Right kidney (tissue), 9 donors: ENCODE data around the gene ACSM5.

ENCODE experiments used
- DNase-seq: peaks from one replicate; pipeline ENCODE4 v3.0.0-alpha.2; 2016
- long read RNA-seq, 8 donors: transcript quantifications; one replicate each; lab custom pipeline, GENCODE V29; 2026

The ACSM5 gene, protein sequence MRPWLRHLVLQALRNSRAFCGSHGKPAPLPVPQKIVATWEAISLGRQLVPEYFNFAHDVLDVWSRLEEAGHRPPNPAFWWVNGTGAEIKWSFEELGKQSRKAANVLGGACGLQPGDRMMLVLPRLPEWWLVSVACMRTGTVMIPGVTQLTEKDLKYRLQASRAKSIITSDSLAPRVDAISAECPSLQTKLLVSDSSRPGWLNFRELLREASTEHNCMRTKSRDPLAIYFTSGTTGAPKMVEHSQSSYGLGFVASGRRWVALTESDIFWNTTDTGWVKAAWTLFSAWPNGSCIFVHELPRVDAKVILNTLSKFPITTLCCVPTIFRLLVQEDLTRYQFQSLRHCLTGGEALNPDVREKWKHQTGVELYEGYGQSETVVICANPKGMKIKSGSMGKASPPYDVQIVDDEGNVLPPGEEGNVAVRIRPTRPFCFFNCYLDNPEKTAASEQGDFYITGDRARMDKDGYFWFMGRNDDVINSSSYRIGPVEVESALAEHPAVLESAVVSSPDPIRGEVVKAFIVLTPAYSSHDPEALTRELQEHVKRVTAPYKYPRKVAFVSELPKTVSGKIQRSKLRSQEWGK
- long read RNA-seq, donor 1, partial matches to known transcripts = 0 of 2 reads
- long read RNA-seq, donor 1, other reads (novel, unspliced or antisense) = 0 of 2 reads
- long read RNA-seq, donor 2, partial matches to known transcripts = 0 of 1 reads
- long read RNA-seq, donor 2, other reads (novel, unspliced or antisense) = 0 of 1 reads
- long read RNA-seq, donor 3 = 0 reads
- long read RNA-seq, donor 4, partial matches to known transcripts = 0 of 3 reads
- long read RNA-seq, donor 4, other reads (novel, unspliced or antisense) = 0 of 3 reads
- long read RNA-seq, donor 5, partial matches to known transcripts = 0 of 5 reads
- long read RNA-seq, donor 5, other reads (novel, unspliced or antisense) = 0 of 5 reads
- long read RNA-seq, donor 6, partial matches to known transcripts = 0 of 5 reads
- long read RNA-seq, donor 6, other reads (novel, unspliced or antisense) = 0 of 5 reads
- long read RNA-seq, donor 7 = 0 reads
- long read RNA-seq, donor 8, partial matches to known transcripts = 0 of 1 reads
- long read RNA-seq, donor 8, other reads (novel, unspliced or antisense) = 0 of 1 reads

DNA sequence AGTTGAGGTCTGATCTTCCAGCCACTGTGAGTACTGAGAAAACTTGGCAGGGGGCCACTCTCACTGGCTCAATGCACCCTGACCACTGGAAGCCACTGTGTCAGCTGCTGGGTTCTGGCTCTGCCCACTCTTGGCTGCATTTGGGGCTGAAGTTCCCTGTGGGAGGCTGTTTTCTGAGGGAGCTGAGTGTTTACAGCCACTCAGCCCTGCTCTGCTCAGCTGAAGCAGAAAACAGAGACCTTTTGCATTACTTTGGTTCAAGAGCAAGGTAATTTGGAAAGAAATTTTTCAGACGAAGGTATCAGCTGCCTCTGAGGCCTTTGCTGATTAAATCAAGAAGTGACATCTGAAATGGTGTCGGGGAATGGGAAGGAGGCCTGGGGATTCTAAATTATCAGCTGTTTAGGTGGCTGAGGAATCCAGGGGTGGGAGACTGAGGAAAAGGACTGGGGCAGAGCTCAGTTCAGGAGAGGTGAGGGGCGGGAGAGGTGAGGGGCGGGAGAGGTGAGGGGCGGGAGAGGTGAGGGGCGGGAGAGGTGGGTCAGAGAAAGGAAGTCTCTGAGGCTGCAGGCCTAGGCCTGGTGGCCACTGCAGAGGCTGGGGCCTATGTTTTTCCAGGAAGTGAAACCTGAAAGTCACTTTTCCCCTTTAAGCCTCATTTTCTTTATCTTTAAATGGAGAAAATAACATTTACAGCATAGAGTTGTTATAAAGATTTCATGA is at the start of gene ACSM5:
TSS of gene ACSM5 (plus strand) at position 137 of the 723 bp plus-strand sequence. CDS start 1,951 bp downstream, outside the sequence.
- DNase-seq = no peak

DNA sequence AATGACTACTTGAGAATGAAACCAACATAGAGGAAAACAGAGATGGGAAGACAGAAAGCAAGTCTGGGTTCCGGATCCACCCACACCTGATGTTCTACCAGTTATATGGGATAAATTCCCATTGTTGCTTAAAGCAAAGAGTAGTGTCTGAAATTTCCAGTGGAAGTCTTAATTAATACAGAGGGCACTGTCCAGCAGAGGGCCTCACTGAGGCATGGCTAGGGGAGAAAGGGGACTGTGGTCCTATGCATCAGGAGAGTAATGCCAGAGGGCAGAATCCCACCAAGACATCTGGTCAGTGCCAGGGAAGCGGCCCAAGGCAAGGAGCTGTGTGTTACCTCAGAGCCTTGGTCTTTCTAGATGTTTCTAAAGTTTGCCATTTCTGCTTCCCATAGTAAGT is 49.3 kb upstream of the ACSM5 start:
- DNase-seq = no peak

DNA sequence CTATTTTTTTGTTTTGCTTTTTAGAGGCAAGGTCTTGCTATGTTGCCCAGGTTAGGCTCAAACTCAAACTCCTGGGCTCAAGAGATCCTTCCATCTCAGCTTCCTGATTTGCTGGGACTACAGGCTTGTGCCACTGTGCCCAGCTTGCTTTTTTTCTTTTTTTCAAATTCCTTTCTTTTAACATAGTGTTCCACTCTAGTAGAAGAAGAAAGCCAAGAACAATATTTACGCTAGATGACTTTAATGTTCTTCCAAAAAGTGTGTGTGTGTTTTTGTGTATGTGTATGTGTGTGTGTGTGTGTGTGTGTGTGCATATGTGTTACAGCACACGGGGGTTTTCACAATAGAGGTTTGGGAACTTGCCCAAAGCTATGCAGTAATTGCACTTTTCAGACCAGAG is 46.1 kb upstream of the ACSM5 start:
- DNase-seq = no peak

DNA sequence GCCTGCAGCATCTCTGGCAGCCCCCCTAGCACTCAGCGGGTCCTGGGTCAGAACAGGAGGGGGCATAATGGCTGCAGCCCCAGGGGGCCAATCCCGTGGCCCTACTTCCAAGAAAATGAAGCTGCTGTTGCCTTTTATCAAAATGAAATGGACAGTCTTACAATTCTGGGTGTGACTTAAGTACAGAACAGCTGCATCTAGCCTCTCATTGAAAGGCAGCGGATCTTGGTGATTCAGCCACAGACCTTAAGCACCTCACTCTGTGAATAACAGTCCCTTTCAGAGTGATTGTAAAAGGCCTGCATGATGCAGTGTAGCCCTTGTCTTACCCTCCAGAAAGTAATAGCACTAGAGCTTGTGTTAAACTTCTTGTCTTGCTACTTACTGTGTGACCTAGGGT is 45.3 kb upstream of the ACSM5 start:
- DNase-seq = no peak

DNA sequence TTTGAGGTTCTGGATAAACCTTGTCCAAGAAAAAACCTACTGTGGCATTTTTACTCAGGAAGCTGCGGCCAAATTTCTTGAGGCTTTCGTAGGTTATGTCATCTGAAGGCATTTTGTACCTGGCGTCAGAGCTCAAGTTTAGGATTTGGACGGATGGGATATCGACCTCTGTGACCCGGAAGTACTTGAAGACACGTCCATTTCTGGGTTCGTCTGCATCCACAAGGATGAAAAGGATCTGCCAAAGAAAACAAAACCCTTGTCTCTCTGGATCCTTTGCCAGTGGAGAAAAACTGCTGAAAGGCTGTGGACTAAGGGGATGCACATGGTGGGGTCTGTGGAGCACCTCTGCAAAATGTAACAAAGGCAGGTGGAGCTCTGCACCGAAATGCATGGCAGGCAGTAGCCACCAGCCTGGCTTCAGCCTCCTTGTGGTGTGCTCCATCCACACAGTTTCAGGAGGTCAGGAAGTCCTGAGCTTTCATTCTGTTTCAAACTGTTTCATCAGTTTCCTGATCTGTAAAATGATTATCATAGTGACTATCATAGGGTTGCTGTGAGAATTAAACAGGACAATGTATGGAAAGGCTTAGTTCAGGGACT is 39.8 kb upstream of the ACSM5 start:
- DNase-seq = no peak

DNA sequence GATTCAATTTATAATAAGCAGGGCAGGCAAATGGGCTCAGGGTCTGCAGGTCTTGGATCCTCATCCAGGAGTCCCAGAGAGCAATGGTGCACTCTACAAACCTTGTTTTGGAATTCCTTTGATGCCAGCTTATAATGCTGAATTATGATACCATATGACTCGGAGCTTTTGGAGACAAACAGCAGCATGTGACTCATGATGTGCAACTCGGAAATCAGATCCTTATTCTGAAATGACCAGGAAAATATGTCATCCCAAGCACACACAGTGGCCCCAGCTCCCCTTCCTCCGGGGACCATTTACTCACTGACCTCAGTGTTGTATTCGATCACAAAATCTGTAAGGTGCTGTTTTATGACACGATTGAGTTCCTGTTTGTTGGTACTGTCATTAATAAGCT is 36.6 kb upstream of the ACSM5 start:
- DNase-seq = no peak

DNA sequence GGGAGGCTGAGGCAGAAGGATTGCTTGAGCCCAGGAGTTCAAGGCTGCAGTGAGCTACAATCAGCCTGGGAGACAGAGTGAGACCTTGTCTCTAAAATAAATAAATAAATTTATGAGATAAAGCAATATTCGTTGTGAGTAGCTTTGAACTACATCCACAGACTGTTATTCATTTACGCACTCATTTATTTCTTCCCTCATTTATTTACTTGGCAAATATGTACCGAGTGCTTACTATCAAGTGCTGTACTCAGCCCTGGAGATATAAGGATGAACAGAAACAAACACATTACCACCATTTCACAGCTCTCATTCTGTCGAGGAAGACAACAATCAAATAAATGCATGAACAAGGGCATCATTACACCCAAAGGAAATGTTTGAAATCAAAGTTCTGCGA is 32.2 kb upstream of the ACSM5 start:
- DNase-seq = no peak

DNA sequence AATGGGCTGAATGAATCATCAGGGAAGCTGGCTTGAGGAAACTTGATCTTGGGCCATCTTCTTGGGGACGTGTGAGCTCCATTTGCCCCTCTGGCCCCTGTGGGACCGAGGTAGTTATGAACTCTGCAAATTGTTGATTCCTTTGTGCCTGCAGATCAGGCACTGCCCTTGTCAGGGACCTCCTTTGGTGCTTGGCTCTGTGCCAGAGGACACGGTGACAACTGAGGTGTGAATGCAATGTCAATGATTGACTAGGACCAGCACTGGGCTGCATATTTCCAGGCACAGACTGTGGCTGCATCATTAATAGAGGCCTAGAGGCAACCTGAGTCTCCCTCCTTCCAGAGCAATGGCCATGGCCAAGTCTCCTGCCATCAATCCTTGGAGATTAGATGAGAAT is 28.6 kb upstream of the ACSM5 start:
- no peak for DNase-seq

DNA sequence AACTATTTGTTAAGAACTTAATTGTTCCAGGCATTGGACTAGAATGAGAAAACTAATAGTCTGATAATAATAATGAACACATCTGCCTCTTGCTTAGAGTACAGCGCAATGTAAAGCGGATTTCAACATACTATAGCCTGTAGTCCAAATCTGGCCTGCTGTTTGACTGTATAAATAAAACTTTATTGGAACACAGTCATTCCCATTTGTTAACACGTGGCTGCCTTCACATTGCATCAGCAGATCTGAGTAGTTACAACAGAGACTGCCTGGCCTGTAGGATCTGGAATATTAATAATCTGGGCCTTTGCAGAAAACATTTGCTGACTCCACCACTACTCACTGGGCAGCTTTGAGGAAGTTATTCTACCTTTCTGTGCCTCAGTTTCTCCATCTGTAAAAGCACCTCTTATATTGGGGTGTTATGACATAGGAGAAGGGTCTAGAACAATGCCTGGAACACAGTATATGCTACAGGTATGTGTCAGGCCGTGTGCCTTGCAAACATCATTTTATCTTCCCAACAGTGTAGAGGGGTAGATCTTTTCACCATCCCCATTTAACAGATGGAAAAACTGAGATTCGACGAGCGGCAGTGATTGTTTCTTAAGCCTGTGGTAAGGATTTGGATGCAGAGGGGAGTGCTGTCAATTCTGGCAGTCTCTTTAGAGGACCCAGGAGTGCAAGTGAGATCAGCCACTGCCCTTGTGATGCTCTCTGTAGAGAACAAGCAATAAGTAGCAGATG is 27.0 kb upstream of the ACSM5 start:
- no peak for DNase-seq

DNA sequence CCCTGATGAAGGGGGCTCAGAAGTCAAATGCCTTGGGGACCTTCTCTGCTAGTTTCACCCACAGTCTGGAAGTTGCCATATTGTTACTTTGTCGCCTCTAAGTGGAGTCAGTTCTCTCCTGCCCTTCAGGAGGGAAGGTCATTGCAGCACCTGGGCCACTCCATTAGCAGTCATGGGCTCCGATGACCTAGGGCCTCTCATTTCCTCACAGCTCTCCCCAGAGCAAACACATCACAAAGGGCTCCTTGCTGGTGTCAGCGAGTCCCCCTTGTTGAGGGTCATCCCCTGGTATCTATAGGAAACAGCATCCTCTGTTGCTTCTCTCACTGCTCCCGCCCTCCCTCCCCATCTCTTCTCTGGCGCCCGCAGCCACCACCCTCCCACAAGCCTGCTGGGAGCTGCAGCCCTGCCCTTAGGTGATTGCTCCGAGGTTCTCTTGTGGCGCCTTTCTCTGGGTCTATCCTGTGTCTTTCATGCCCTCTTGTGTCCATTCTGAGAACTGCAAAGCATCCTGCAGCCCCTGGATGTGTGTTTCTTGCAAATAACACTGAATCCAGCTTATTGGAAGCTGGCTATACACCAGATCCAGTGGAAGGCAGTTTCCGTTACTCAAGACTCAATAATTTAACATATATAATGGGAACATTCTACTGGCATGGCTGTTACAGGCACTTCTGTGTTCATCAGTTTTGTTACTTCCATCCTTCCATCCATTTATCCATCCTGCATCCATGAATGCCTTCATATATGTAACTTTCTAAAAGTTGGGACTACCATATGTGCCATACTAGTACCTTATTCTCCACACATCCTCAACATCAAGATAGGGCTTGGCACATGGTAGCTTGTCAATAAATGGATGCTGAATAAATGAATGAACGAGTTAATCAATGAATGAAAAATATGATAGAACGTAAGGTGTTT is 26.0 kb upstream of the ACSM5 start:
- DNase-seq = no peak

DNA sequence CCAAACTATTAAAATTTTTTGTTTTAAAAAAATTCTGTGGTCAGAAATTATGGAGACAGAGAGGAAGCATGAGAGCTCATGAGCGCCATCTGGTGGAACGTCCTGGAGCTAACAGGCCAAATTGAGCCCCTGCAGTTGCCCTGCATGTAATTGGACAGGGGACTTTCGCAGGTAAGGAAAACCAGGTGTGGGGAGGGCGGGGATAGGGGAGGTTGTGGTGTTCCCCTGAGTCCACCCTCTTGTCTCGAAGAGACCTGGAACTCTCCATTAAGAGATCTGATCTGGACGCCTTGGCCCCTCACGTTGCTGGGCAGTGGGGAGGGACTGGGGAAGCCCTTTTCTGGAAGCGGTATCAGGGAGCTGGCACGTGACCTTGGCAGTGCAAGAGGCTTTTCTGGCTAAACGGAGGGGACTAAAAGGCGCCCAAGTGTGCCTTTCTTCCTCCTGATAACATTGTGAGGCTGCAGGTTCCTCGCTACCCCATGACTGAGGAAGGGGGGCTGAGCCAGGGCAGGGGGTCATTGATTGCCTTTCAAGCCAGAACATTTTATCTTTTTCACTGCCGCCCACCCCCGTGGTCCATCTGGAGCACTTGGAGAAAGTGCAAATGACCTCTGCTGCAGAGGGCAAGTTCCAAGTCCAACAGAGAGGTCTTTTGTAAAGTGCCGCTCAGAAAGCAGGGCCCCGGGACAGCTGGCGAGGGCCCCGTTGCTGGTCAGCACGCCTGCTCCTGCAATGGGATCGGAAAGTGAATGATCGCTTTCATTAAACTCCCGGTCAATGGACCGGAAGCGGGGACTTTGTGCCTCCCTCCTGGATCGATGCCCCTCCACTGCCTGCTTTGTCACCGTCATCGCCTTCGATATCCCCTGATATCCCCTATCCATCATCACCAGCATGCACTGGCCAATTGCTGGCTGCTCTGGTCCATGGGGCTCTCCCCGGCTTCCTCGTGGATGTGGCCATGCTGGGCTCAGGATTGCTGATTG is 23.2 kb upstream of the ACSM5 start:
- peak; percentile 51 for DNase-seq

DNA sequence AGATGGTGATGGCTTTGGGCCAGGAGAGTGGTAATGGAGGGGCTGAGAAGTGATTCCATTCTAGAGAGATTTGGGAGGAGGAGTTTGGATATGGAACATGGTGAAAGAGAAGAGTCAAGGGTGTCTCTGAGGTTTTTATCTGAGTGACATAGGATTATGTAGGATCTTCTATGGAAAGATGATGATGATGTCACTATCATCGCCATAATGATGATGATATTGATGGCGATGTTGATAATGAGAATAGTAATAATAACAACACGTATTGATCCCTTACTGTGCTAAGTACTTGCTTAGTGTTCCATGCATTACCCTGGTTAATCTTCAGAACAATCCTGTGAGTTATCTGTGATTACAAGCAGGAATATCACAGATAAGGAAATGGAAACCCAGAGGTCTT is 21.4 kb upstream of the ACSM5 start:
- no peak for DNase-seq

DNA sequence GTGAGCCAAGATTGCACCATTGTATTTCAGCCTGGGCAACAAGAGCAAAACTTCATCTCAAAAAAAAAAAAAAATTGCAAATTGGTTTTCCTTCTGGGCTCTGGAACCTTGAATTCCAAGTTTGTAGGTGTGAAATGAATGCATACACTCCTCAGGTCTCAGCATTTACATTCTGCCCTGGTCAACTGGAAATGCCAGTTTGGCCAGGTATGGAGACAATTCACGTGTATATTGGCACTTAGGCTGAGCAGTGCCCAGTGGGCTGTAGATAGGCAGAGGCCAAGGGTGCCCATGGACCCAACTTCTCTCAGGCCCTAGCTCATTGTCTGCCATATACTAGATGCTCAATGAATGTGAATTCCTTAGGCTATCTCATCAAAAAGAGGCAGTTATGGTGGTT is 20.5 kb upstream of the ACSM5 start:
- DNase-seq = no peak

DNA sequence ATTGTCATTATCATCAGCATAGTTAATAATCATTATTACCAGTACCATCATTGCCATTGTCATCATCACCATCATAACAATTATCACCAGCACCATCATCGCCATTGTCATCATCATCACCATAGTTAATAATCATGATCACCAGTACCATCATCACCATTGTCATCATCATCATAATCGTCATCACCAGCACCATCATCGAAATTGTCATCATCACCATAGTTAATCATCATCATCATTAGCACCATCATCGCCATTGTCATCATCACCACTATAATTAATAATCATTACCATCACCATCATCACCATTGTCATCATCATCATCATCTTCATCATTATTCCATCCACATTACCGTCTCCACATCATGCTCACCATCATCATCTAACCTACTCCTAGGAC is 18.3 kb upstream of the ACSM5 start:
- DNase-seq = no peak

DNA sequence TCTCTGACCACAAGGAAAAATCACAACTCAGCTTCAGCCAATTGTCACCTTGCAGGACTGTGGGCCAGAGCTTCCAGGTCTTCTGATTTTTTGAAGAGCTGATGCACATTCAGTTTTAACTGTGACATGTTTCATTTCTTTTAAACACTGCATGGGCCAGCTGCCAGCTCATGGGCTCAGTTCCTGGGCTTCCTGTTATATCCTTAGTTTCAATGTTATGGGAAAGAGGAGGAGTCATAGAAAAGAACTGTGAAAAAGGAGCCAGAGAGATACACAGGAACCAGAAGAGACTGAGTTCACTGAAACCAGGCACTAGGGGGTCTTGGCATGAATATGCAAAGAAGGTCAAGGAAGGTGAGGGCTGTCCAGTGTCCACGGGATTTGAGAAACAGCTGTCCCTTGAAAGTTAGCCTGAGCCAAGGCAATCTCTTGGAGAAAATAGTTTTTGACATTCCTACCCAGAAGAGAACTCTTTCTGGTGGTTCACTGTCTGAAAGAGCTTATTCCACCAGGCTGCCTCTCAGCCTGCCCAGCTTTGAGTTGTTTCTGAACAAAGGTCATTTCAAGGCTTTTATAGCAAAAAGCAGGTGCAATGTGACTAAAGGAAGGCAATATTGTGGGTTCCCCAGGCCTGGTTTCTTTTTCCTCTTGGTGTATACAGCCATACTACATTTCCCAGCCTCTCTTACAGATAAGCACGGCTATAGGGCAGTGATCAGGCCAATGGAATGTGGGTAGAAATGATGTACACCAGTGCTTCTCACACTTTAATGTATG is 15.3 kb upstream of the ACSM5 start:
- DNase-seq = no peak

DNA sequence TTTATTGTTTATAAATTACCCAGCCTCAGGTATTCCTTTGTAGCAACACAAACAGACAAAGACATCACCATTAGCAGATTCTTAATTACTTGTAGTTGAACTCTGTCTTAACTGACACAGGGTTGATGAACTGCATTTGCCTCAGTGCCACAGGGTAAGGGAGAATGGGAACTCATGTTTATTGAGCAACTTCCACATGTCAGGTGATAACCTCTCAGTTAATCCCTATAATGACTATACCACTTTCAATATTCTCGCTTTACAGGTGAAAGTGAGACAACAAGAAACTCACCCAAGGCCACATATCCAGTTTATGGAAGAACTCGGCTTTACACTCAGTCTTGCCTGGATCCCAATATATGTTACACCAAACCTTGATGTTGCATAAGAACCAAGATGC is 13.4 kb upstream of the ACSM5 start:
- DNase-seq = no peak

DNA sequence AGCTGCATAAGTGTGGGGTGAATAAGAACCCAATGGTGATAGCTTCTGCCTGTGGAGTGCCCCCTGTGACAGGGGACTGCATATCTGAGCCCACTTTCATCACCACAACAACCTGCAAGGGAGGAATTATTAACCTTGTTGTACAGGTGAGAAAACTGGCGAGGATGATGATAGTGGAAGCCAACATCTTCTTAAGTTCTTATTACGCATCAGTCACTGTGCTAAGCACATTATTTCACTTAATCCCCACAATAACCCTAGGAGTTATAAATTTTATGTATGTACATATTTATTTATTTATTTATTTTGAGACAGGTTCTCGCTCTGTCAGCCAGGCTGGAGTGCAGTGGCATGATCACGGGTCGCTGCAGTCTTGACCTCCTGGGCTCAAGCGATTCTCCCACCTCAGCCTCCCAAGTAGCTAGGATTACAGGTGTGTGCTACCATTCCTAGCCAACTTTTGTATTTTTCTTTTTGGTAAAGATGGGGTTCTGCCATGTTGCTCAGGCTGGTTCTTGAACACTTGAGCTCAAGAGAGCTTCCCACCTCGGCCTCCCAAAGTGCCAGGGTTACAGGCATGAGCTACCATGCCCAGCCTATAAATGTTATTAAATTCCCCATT is 12.4 kb upstream of the ACSM5 start:
- DNase-seq = no peak
